ENCODE data around the gene RAD54L.

DNA sequence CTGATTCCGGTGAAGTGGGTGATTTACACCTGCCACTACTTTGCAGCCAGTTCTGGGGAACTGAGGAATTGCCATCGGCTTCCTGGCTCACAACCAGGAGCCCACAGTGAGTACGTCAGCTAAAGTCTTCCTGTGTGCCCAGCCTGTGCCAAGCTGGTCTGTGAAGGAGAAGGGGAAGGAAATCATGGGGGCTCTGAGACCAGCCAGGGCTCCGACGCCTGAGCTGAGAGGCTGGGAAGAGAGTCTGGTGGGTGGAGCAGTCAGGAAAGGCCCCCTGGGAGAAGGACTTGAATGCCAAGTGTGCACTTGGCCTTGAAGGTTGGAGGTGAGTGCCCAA, 43.2 kb upstream of the RAD54L start:
- TF ChIP-seq, protein P1, sequence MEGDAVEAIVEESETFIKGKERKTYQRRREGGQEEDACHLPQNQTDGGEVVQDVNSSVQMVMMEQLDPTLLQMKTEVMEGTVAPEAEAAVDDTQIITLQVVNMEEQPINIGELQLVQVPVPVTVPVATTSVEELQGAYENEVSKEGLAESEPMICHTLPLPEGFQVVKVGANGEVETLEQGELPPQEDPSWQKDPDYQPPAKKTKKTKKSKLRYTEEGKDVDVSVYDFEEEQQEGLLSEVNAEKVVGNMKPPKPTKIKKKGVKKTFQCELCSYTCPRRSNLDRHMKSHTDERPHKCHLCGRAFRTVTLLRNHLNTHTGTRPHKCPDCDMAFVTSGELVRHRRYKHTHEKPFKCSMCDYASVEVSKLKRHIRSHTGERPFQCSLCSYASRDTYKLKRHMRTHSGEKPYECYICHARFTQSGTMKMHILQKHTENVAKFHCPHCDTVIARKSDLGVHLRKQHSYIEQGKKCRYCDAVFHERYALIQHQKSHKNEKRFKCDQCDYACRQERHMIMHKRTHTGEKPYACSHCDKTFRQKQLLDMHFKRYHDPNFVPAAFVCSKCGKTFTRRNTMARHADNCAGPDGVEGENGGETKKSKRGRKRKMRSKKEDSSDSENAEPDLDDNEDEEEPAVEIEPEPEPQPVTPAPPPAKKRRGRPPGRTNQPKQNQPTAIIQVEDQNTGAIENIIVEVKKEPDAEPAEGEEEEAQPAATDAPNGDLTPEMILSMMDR (IDR thresholded peaks at IDR 0.05; ENCODE audit: poor library complexity) = no peak
- TF ChIP-seq EZH2phosphoT487 (IDR thresholded peaks at IDR 0.05; ENCODE audit: low read depth, severe bottlenecking, unreplicated experiment) = no peak
- TF ChIP-seq EZH2 (IDR thresholded peaks at IDR 0.05; ENCODE audit: borderline replicate concordance) = no peak

All from hepatocyte (in vitro differentiated cells).